A549 (cell line): Measurements from ENCODE around the gene PRODH. TPM values are rescaled to one million over a fixed set of nuclear protein-coding genes. Genes with fewer than 3 reads are reported as not detected.
A peak's percentile ranks its signal among the peaks of the same experiment; 100 is the strongest.
"Not testable (repeated sequence)": the region's sequence is repeated elsewhere in the genome, so short reads cannot be mapped to it uniquely, and the experiment has no call there.

Experiments used
- ATAC-seq, 2 experiments: fragments of 200-7000 bp in 1 of 2; fragments of >200 bp in 1 of 2; cut with Nextera tagmentation in 1 of 2; cut with Tn5 transposase in 1 of 2; 3 replicates each; pipeline versions ENCODE4 v1.8.0 to v1.9.1; 2018 to 2020; ENCODE audit warnings: mild to moderate bottlenecking in 1 of 2, moderate library complexity in 1 of 2
- CTCF ChIA-PET: fragments of 300-600 bp; sonication (Branson Sonifier 250); formaldehyde crosslinking; extraction: SDS; loops from one replicate; lab custom pipeline; 2021; ENCODE audit warnings: antibody characterized with exemption, inconsistent platforms; lab: Yijun Ruan, JAX
- POLR2A ChIA-PET: fragments of 350-600 bp; formaldehyde crosslinking; extraction: SDS; loops from one replicate; lab custom pipeline; 2021; ENCODE audit warnings: antibody characterized with exemption, inconsistent platforms; lab: Yijun Ruan, JAX
- DNase-seq, 2 experiments: peaks; one replicate each; pipeline versions ENCODE4 v3.0.0 to v3.0.0-alpha.2; 2011 to 2016; ENCODE audit warnings: low read depth in 1 of 2, low spot score in 1 of 2
- FAIRE-seq: peaks from 2 replicates; lab custom pipeline; 2011; peaks lifted over from hg19 to GRCh38; lab: Jason Lieb, UNC
- H3K27ac ChIP-seq, 2 experiments: fragments of >200 bp; sonication (Bioruptor Twin); formaldehyde crosslinking; 3 replicates each; pipeline ENCODE4 v1.5.1; 2016 to 2017
- H3K4me1 ChIP-seq: fragments of >200 bp; sonication (Bioruptor Twin); formaldehyde crosslinking; 3 replicates; pipeline ENCODE4 v1.6.1; 2016
- H3K4me2 ChIP-seq: fragments of >200 bp; sonication (Bioruptor Twin); formaldehyde crosslinking; 3 replicates; pipeline ENCODE4 v1.6.1; 2016
- H3K4me3 ChIP-seq: fragments of >200 bp; sonication (Bioruptor Twin); formaldehyde crosslinking; 3 replicates; pipeline ENCODE4 v1.5.1; 2016
- H3K9me3 ChIP-seq: fragments of >200 bp; sonication (Bioruptor Twin); formaldehyde crosslinking; 3 replicates; pipeline ENCODE4 v1.6.1; 2016
- CBX2 ChIP-seq: fragments of 200-600 bp; sonication (generic); IDR thresholded peaks from 2 replicates; pipeline ENCODE4 v1.6.1; 2016; ENCODE audit warnings: low read depth, mild to moderate bottlenecking, borderline replicate concordance
- CBX8 ChIP-seq: fragments of 200-600 bp; sonication (generic); IDR thresholded peaks from 2 replicates; pipeline ENCODE4 v1.6.1; 2016
- CEBPB ChIP-seq, 2 experiments: fragments of >200 bp in 1 of 2; sonication (Bioruptor Twin) in 1 of 2; formaldehyde crosslinking in 1 of 2; IDR thresholded peaks; 2 replicates each; pipeline ENCODE4 v1.6.1; 2012 to 2016
- FOXS1 ChIP-seq: fragments of 250-450 bp; sonication (Bioruptor Pico); IDR thresholded peaks from 2 replicates; pipeline ENCODE4 v1.5.0; 2020; ENCODE audit warnings: mild to moderate bottlenecking, moderate library complexity
- HMGXB4 ChIP-seq: fragments of 250-450 bp; sonication (Bioruptor Pico); IDR thresholded peaks from 2 replicates; pipeline ENCODE4 v1.5.0; 2021; ENCODE audit warnings: mild to moderate bottlenecking, moderate library complexity, borderline replicate concordance
- HOXB13 ChIP-seq: fragments of 250-450 bp; sonication (Bioruptor Pico); IDR thresholded peaks from 2 replicates; pipeline ENCODE4 v1.5.0; 2020; ENCODE audit warnings: low read depth, mild to moderate bottlenecking, moderate library complexity
- JUNB ChIP-seq: fragments of >200 bp; sonication (Bioruptor Twin); formaldehyde crosslinking; IDR thresholded peaks from 2 replicates; pipeline ENCODE4 v1.6.1; 2016
- PHF8 ChIP-seq: fragments of 200-600 bp; sonication (generic); IDR thresholded peaks from 2 replicates; pipeline ENCODE4 v1.6.1; 2016; ENCODE audit warnings: low read depth, mild to moderate bottlenecking, antibody characterized with exemption, moderate library complexity, borderline replicate concordance
- POLR2A ChIP-seq: IDR thresholded peaks from 2 replicates; pipeline ENCODE4 v1.6.1; 2012; ENCODE audit warnings: mild to moderate bottlenecking, low read length
- RAD21 ChIP-seq, 2 experiments: fragments of >200 bp in 1 of 2; sonication (Bioruptor Twin) in 1 of 2; formaldehyde crosslinking in 1 of 2; IDR thresholded peaks in 1 of 2; conservative IDR thresholded peaks in 1 of 2; 2 replicates in 1 of 2; 3 replicates in 1 of 2; pipeline ENCODE4 v1.6.1; 2012 to 2018; ENCODE audit warnings: inconsistent platforms in 1 of 2
- RCOR1 ChIP-seq: fragments of 150-350 bp; IDR thresholded peaks from 2 replicates; pipeline ENCODE4 v1.6.1; 2014; ENCODE audit warnings: antibody characterized with exemption, low read length, low read depth
- RNF2 ChIP-seq: fragments of 200-600 bp; sonication (generic); IDR thresholded peaks from 2 replicates; pipeline ENCODE4 v1.6.1; 2016; ENCODE audit warnings: low read depth, mild to moderate bottlenecking, antibody characterized with exemption, moderate library complexity, borderline replicate concordance
- TP53 ChIP-seq: fragments of 250-450 bp; sonication (Bioruptor Pico); IDR thresholded peaks from 2 replicates; pipeline ENCODE4 v1.5.0; 2021; ENCODE audit warnings: mild to moderate bottlenecking, moderate library complexity
- ZC3H11A ChIP-seq: fragments of 450-650 bp; IDR thresholded peaks from 2 replicates; pipeline ENCODE4 v1.6.1; 2014; ENCODE audit warnings: antibody characterized with exemption, mild to moderate bottlenecking
- ZSCAN20 ChIP-seq: fragments of 250-450 bp; sonication (Bioruptor Pico); IDR thresholded peaks from 2 replicates; pipeline ENCODE4 v1.8.0; 2022; ENCODE audit warnings: mild to moderate bottlenecking, moderate library complexity
- WGBS: methylation state at CpG from one replicate; pipeline ENCODE4 v1.1.6; 2017; ENCODE audit errors: missing lambda C conversion rate; 5-methylcytosine and 5-hydroxymethylcytosine counted together
- polyA plus RNA-seq, 4 experiments: library from polyadenylated mRNA; depleted of rRNA in 3 of 4; stranded (reverse); fragments of >200 nt; fragmentation: RNase III in 1 of 4; extraction: RNeasy Plus Mini Kit Qiagen cat#74134 plus additional on column Dnase treatment in 1 of 4; gene quantifications; 2 replicates in 3 of 4; 3 replicates in 1 of 4; pipeline ENCODE4 v1.2.3, GENCODE V29; 2011 to 2017
- TF ChIP-seq, protein P1 (sequence below): fragments of 200-600 bp; sonication (generic); IDR thresholded peaks from 2 replicates; pipeline ENCODE4 v1.6.1; 2016; ENCODE audit warnings: antibody characterized with exemption, mild to moderate bottlenecking, moderate library complexity

The PRODH gene
- polyA plus RNA-seq, 2 of the 4 experiments (the other 2 are of a cell fraction): 0.58 to 2.4 TPM

- Histone ChIP-seq H3K4me3 (peak overlapping the region; percentile 90), H3K9me3 (no peaks in the 10 kb centered on the region), H3K27ac (peak overlapping the region in 1 of 2 experiments; percentile 98; a peak in 3 of 6 replicates), H3K4me2 (peak overlapping the region; percentile 60)
- POLR2A ChIA-PET: no interaction called here
- TF ChIP-seq CBX2 (no peak), RNF2 (no peak), FOXS1 (CRISPR knock-in tag) (no peak), TP53 (CRISPR knock-in tag) (no peak), JUNB (no peak)
- TF ChIP-seq, protein P1, sequence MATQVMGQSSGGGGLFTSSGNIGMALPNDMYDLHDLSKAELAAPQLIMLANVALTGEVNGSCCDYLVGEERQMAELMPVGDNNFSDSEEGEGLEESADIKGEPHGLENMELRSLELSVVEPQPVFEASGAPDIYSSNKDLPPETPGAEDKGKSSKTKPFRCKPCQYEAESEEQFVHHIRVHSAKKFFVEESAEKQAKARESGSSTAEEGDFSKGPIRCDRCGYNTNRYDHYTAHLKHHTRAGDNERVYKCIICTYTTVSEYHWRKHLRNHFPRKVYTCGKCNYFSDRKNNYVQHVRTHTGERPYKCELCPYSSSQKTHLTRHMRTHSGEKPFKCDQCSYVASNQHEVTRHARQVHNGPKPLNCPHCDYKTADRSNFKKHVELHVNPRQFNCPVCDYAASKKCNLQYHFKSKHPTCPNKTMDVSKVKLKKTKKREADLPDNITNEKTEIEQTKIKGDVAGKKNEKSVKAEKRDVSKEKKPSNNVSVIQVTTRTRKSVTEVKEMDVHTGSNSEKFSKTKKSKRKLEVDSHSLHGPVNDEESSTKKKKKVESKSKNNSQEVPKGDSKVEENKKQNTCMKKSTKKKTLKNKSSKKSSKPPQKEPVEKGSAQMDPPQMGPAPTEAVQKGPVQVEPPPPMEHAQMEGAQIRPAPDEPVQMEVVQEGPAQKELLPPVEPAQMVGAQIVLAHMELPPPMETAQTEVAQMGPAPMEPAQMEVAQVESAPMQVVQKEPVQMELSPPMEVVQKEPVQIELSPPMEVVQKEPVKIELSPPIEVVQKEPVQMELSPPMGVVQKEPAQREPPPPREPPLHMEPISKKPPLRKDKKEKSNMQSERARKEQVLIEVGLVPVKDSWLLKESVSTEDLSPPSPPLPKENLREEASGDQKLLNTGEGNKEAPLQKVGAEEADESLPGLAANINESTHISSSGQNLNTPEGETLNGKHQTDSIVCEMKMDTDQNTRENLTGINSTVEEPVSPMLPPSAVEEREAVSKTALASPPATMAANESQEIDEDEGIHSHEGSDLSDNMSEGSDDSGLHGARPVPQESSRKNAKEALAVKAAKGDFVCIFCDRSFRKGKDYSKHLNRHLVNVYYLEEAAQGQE: no peak
- TF ChIP-seq, all 56 proteins: peak for 0
- WGBS: 84% methylated on average over 5 of the region's 19 CpGs
- CTCF ChIA-PET: no interaction called here
- no peak for FAIRE-seq
- no peak for DNase-seq
- no peak for ATAC-seq
- H3K4me1 ChIP-seq: peaks cover 7% of the 10 kb centered on the region; the same call in 2 of the 3 replicates
These were observed 35.2 kb upstream of the PRODH start for GRCh38 chr22:18971321-18971751.

DNA sequence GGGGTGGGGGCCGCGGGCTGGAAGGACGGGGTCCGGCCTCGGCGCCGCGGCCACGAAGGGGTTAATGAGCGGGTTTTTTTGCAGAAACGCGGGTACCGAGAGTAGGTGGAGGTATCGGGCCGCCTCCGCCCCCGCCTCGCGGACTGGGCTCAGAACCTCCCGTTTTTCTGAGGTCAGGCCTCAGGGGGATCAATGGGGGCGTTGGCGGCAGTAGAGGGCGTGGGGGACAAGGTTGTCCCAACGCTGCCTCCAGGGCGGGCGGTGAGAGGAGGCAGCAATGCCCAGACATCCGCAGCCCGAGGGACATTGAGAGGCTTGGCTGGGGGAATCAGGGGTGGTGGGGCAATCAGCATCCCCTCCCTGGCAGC is 34.8 kb upstream of the PRODH start:
- no peaks in the 10 kb centered on the region for H3K9me3 ChIP-seq
- WGBS: no CpG with 5 or more reads among the region's 28 CpGs
- H3K4me3 ChIP-seq: peak overlapping the region; percentile 90
- CTCF ChIA-PET: no interaction called here
- FAIRE-seq (no peak), DNase-seq (no peak), ATAC-seq (peak in 1 of 2 experiments; percentile 29; a peak in 2 of 6 replicates)
- peak overlapping the region; percentile 92 to 98 for H3K27ac ChIP-seq
- H3K4me1 ChIP-seq: peaks cover 7% of the 10 kb centered on the region; the same call in 2 of the 3 replicates
- POLR2A ChIA-PET: no interaction called here
- TF ChIP-seq RCOR1 (no peak), ZSCAN20 (no peak), RAD21 (conservative IDR thresholded peaks at IDR 0.05 in 1 of 2, IDR thresholded peaks at IDR 0.05 in 1 of 2) (no peak), CBX8 (no peak), ZC3H11A (no peak), HOXB13 (CRISPR knock-in tag) (no peak), HMGXB4 (no peak)
- peak overlapping the region; percentile 60 for H3K4me2 ChIP-seq

GRCh38 chr22:18970176-18970947 is 34.3 kb upstream of the PRODH start:
- peak overlapping the region; percentile 90 for H3K4me3 ChIP-seq
- peaks cover 7% of the 10 kb centered on the region; the same call in 2 of the 3 replicates for H3K4me1 ChIP-seq
- TF ChIP-seq CEBPB (IDR thresholded peaks at IDR 0.05) (no peak), PHF8 (peak; percentile 45; the same call in 1 of the 2 replicates), POLR2A (peak; percentile 20; the same call in 1 of the 2 replicates), HOXB13 (CRISPR knock-in tag) (no peak)
- peak overlapping the region; percentile 60 for H3K4me2 ChIP-seq
- DNase-seq: peak; percentile 12 to 34
- no peak for FAIRE-seq
- POLR2A ChIA-PET: no interaction called here
- peak; percentile 70 to 73 for ATAC-seq
- WGBS: no CpG with 5 or more reads among the region's 94 CpGs
- CTCF ChIA-PET: no interaction called here
- H3K9me3 ChIP-seq: no peaks in the 10 kb centered on the region
- H3K27ac ChIP-seq: peak overlapping the region; percentile 92 to 98

DNA sequence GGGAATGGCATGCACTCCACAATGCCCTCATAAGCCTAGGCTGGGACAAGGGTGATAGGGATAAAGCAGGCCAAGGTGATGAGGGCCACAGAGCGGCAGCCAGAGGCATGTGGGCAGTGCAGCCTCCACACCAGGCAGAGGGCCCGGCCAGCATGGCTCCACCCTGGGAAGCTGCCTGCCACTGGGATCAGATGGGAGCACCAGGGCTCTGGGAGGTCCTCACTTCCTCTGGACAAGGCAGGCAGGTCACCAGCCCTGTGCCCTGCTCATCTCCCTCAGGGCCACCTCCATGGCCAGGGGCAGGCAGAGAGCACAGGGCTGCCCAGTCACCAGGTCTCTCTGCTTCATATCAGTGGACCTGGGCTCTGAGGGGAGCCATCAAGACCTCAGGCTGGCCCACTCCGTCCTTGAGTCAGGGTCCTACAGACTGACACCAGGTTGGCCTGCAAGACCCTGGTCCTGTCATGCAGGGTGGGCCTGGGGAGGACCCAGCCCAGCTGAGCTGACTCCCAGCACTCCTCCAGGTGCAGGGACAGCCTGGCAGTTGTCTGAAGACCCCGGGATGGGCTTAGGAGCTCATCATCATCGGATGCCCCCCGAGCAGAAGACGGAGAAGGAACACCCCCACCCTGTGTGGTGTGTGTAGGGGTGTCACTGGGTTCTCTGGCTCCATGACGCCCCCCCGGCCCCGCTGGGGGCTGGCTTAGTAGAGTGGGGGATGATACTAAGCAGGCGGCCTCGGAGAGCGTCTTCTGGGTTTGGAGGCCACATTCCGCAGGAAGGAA is 33.3 kb upstream of the PRODH start:
- FAIRE-seq, POLR2A ChIA-PET, ATAC-seq: not testable (repeated sequence)

More for the DNA sequence above, 33.3 kb upstream of the PRODH start:
- H3K4me2 ChIP-seq: peak overlapping the region; percentile 60
- H3K4me1 ChIP-seq, DNase-seq, H3K4me3 ChIP-seq, CTCF ChIA-PET, H3K9me3 ChIP-seq: not testable (repeated sequence)
- H3K27ac ChIP-seq: peak overlapping the region; percentile 92 to 98; a peak in 4 of 6 replicates
- 84% methylated on average over 6 of the region's 14 CpGs for WGBS
